Measurements from ENCODE around the gene SLC26A1.

The SLC26A1 gene

DNA sequence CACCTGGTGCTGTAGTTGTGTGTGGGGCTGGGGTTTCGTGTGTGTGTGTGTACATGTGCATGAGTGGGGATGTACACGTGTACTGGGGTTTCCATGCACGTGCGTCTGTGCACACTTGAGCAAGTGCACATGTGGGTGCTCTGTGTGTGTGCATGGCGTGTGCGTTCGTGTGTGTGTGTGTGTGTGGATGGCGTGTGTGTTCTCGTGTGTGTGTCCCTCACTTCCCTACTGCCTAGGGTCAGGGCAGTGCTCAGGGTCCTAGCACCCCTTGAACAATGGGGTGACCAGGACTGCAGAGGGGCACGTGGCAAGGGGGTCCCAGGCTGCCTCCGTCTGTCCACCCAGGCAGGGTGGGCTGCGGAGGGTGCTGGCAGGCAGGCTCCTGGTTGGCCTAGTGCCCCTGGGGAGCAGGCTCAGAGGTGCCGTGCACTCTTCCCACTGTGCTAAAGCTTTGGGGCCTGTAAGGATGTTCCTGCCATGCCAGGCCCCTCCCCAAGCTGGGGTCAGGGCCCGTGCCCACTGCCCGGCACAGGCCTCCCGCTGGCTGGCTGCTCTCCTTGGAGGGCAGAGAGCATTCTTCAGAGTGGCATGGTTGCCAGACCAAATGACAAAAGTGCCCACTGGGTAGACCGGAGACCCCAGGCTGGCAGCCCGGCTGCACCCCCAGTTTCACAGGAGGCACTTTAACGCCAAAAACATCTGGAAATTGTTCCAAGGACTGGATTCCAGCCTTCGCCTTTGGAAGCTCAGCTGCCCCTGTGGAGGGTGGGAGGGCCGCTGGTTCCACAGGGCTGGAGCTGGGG is 47.3 kb upstream of the SLC26A1 start:
- TF ChIP-seq, protein P1, sequence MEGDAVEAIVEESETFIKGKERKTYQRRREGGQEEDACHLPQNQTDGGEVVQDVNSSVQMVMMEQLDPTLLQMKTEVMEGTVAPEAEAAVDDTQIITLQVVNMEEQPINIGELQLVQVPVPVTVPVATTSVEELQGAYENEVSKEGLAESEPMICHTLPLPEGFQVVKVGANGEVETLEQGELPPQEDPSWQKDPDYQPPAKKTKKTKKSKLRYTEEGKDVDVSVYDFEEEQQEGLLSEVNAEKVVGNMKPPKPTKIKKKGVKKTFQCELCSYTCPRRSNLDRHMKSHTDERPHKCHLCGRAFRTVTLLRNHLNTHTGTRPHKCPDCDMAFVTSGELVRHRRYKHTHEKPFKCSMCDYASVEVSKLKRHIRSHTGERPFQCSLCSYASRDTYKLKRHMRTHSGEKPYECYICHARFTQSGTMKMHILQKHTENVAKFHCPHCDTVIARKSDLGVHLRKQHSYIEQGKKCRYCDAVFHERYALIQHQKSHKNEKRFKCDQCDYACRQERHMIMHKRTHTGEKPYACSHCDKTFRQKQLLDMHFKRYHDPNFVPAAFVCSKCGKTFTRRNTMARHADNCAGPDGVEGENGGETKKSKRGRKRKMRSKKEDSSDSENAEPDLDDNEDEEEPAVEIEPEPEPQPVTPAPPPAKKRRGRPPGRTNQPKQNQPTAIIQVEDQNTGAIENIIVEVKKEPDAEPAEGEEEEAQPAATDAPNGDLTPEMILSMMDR (IDR thresholded peaks at IDR 0.05; ENCODE audit: low read depth, low read length), result no peak
- Histone ChIP-seq H3K9me3 (ENCODE audit: severe bottlenecking) (no peaks in the 10 kb centered on the region), H3K27me3 (ENCODE audit: insufficient read depth, low read depth, severe bottlenecking) (peaks cover 4% of the 10 kb centered on the region), H3K27ac (no peak overlapping the region), H3K36me3 (no peaks in the 10 kb centered on the region), H3K4me3 (ENCODE audit: low read depth, low read length) (no peak overlapping the region)
- no peak for DNase-seq

DNA sequence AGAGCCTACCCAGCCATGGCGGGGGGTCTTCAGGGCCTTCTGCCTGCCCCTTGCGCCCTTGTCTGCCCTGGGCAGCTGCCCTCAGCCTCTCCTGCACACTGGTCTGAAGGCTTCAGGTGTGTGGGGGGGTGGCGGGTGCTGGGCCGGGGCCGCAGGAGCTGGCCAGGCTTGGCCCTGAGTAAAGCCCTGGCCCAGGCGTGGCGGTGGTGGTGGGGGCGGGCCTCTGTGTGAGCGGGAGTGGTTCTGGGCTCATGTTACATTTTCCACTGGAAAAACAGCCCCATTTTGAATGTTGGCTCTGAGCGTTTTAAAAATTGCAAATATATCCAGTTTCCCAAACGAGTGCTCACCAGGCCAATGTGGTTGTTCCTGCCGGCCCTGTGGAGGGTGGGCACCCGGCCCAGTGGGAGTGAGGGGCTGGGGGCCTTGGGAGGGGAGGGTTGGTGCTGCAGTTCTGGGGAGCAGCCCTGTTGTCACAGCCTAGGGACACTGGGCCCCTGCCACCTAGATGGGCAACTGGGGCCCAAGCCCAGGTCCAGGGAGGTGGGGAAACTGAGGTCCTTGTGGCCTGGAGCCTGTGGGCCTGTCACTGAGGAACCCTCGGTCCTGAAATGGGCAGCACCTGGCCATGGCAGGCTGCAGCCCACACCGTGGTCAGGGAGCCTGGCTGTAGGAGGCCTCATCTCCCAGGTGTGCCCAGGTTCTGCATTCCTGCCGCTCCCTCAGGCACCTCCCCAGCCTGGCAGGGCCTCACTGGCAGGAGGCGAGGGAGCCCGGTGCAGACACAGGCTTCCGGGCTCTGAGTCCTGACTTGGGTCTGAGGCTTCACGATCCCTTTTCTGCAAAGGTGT is 46.5 kb upstream of the SLC26A1 start:
- H3K36me3 ChIP-seq, result no peaks in the 10 kb centered on the region
- H3K4me3 ChIP-seq (ENCODE audit: low read depth, low read length), result no peak overlapping the region
- no peaks in the 10 kb centered on the region for H3K27me3 ChIP-seq (ENCODE audit: insufficient read depth, low read depth, severe bottlenecking)
- TF ChIP-seq, protein P1 (IDR thresholded peaks at IDR 0.05; ENCODE audit: low read depth, low read length), result no peak
- peak overlapping the region; percentile 20; the same call in 1 of the 2 replicates for H3K27ac ChIP-seq
- no peaks in the 10 kb centered on the region for H3K9me3 ChIP-seq (ENCODE audit: severe bottlenecking)
- no peak for DNase-seq

DNA sequence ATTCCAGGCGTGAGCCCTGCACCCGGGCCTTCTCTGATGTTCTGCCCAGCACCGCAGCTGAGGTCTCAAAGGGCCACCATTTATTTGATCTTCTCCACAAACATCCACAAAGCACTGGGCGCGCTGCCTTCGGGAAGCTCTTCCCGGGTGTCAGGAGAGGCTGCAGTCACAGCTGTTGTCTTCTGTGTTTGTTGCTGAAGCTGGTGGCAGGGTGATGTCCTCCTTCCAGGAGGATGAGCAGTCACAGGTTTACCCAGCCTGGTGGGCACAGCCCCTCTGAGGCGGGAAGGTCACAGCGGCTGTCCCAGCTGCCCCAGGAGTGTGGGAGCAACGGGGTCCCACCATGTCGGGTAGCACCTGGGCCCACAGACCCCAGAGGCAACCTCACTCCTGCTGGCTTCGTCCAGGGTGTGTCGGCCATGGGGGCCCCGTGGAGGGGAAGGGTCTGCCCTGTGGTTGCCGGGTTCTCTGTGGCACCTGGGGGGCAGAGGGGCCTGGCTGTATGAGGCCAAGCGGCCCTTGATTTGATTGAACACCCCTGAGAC is 45.8 kb upstream of the SLC26A1 start:
- no peak for DNase-seq
- Histone ChIP-seq H3K4me3 (ENCODE audit: low read depth, low read length) (no peak overlapping the region), H3K9me3 (ENCODE audit: severe bottlenecking) (no peaks in the 10 kb centered on the region), H3K27me3 (ENCODE audit: insufficient read depth, low read depth, severe bottlenecking) (no peaks in the 10 kb centered on the region), H3K27ac (peak overlapping the region; percentile 20; the same call in 1 of the 2 replicates), H3K36me3 (no peaks in the 10 kb centered on the region)
- TF ChIP-seq, protein P1 (IDR thresholded peaks at IDR 0.05; ENCODE audit: low read depth, low read length), result no peak

DNA sequence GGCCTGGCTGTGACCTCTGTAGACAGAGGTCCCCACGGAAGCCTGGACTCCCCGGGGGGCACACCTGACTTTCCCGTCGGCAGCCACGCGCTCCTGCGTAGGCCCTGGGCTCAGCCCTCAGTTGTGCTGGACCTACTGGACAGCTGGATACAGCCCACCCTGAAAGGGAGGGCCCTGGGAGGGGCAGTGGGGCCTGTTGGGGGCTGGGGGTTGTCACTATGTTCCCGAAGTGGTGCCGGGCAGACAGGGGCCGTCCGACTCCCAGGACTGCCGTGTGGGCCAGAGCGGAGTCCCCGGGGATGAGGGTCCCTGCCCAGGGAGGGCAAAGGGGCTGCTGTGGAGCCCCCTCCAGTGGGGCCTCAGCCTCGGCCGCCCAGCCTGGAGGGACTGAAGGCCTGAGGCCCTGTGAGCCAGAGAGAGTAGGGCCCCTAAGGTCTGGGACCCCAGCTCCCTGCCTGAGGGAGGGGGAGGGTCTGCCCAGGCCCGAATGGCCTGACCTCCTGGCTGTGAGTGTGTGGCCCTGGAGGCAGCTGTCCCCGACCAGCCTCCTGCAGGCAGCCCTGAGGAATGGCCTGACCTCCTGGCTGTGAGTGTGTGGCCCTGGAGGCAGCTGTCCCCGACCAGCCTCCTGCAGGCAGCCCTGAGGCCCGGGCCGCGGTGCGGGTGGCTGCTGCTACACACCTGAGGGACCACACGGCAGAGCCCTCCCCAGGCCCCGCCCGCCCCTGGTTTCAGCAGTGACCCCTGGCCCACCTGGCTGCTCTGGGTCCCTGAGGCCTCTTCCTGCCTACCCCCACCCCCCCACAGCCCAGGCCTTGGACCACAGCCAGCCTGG is 44.0 kb upstream of the SLC26A1 start:
- no peak overlapping the region for H3K4me3 ChIP-seq (ENCODE audit: low read depth, low read length)
- no peak for DNase-seq
- H3K36me3 ChIP-seq, result no peaks in the 10 kb centered on the region
- TF ChIP-seq, protein P1 (IDR thresholded peaks at IDR 0.05; ENCODE audit: low read depth, low read length), result no peak
- no peaks in the 10 kb centered on the region for H3K27me3 ChIP-seq (ENCODE audit: insufficient read depth, low read depth, severe bottlenecking)
- no peaks in the 10 kb centered on the region for H3K9me3 ChIP-seq (ENCODE audit: severe bottlenecking)
- peak overlapping the region; percentile 43; the same call in 1 of the 2 replicates for H3K27ac ChIP-seq

DNA sequence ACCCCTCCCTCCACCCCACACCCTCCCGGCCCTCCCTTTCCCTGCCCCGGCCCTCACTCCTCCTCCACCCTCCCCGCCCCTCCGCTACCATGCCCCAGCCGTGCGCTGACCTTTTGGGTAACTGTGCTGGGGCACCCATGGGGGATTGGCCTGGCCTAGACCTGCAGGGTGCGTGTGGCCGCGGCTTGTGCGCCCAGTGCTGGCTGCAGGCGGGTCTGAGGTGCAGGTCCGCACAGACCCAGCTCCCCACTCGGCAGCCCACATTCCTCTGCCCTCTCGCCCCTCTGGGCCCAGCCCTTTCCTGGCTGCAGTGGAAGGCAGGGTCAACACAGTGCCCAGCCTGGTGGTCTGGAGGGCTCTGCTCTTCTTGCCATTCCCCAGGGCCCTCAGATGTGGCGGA is 42.9 kb upstream of the SLC26A1 start:
- no peak overlapping the region for H3K27ac ChIP-seq
- TF ChIP-seq, protein P1 (IDR thresholded peaks at IDR 0.05; ENCODE audit: low read depth, low read length), result no peak
- H3K27me3 ChIP-seq (ENCODE audit: insufficient read depth, low read depth, severe bottlenecking), result no peaks in the 10 kb centered on the region
- no peaks in the 10 kb centered on the region for H3K36me3 ChIP-seq
- H3K9me3 ChIP-seq (ENCODE audit: severe bottlenecking), result no peaks in the 10 kb centered on the region
- DNase-seq, result no peak
- H3K4me3 ChIP-seq (ENCODE audit: low read depth, low read length), result no peak overlapping the region

Measured in WERI-Rb-1 (cell line).